GM18520 (cell line): ENCODE results near the gene ARHGEF38.
"Not testable (repeated sequence)": the region's sequence is repeated elsewhere in the genome, so short reads cannot be mapped to it uniquely, and the experiment has no call there.

Source experiments
- ATAC-seq: cut with Tn5 transposase; IDR thresholded peaks from one replicate; pipeline ENCODE4 v1.9.1; 2021; ENCODE audit not compliant: unreplicated experiment

The ARHGEF38 gene

DNA sequence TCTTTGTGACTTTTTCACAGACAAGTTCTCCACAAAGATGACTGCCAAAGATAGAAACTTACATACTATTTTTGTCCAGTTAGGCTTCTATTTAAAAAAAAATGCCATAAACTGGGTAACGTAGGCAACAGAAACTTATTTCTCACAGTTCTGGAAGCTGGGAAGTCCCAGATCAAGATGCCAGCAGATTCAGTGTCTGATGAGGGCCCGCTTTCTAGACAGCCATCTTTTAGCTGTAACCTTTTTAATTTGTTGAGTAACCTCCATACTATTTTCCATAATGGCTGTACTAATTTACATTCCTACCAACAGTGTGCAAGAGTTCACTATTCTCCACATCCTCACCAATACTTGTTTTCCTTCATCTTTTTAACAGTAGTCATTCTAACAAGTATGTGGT, 55.5 kb downstream of the ARHGEF38 start:
- ATAC-seq, result no peak

GRCh38 chr4:105609819-105610218, 57.4 kb downstream of the ARHGEF38 start:
- not testable (repeated sequence) for ATAC-seq

DNA sequence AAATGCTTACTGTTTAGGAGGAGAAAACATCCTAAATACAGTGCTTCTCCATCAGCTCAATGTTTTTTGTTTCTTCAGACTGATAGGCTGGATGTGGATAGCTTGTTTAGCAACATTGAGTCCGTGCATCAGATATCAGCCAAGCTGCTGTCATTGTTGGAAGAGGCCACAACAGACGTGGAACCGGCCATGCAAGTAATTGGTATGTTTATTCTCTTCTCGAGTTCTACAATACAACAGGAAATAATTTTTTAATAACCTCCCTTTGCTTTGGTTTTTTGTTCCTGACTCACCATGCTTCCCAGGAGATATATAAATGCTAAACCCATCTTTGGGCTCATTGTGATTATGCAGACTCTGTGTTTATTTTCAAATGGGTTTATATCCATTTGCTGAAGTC, 60.9 kb downstream of the ARHGEF38 start:
- ATAC-seq, result no peak

GRCh38 chr4:105619188-105619931, 66.9 kb downstream of the ARHGEF38 start:
- no peak for ATAC-seq

GRCh38 chr4:105620640-105621323, 68.4 kb downstream of the ARHGEF38 start:
- ATAC-seq, result peak; percentile 58

DNA sequence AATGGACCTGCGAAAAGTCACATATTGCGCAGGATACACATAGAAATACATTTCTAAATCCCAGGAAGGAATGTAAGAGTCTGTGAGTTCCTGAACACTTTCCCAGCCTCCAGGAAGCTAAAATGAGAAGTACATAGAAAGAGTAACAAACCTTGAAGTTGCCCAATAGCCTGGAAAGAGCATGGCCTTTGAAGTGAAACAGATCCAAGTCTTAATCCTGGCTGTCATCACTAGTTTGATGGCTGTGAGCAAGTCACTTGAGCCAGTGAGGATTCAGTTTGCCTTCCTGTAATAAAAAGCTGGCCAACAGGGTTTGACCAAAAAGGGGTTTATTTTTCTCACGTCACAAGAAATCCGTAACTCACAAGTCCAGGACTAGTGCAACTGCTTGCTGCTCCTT, 69.8 kb downstream of the ARHGEF38 start:
- ATAC-seq, result no peak

GRCh38 chr4:105623099-105623498, 70.7 kb downstream of the ARHGEF38 start:
- no peak for ATAC-seq

DNA sequence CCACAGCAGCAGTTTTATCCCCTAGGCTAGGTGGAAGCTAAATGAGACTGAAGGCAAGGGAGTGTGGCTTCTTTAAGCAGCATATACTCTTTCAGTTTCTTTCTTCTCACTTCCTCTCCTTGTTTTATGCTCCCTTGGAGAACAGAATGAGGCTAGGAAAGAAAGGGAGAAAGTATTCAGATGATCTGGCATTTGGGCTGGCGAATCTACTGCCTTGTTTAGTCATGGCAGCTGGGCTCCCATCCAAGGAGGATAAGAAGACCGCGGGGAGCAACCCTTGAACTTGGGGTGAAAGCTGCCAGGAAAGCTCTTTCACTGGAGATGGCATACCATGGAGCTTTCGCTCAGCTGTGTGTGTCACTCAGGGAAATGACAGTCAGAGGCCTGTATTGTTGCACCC, 72.1 kb downstream of the ARHGEF38 start:
- ATAC-seq, result no peak

GRCh38 chr4:105625214-105625613, 72.8 kb downstream of the ARHGEF38 start:
- ATAC-seq, result no peak

DNA sequence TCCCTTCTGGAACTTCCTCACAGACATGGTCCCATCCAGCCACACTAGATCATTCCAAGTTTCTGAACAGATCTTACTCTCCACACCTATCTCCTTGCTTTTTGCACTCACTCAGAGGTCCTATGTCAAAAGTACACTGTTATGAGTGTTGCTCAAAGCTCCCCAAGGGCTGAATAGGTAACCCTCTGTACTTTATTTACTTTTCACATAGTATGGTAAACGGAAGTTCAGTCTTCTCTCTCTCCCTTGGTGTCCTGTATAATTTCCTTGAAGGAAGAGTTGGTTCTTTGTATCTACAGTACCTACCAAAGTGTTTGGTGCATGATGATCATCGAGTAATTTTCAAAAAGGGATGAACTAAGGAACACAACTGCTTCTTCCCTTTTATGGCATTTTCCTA, 74.4 kb downstream of the ARHGEF38 start:
- no peak for ATAC-seq

DNA sequence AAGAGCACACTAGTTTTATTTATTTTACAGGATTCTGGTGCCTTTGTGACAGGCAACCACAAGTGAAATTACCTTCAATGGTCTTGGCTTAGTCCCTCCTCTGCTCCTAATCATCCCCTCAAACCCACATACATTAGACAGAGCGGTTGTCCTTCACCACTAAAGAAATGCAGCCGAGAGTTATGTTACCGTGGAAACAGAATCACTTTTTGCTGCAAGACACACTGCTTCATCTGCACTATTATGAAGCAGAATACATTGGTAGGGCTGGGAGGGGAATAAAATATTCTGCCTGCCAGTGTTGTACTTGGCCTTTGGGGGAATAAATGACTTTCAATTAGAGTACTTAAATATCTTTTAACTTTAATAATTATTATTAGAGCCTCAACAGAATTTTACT, 75.2 kb downstream of the ARHGEF38 start:
- ATAC-seq, result no peak

- ATAC-seq, result no peak
These were observed 78.5 kb downstream of the ARHGEF38 start for GRCh38 chr4:105630670-105631655.

DNA sequence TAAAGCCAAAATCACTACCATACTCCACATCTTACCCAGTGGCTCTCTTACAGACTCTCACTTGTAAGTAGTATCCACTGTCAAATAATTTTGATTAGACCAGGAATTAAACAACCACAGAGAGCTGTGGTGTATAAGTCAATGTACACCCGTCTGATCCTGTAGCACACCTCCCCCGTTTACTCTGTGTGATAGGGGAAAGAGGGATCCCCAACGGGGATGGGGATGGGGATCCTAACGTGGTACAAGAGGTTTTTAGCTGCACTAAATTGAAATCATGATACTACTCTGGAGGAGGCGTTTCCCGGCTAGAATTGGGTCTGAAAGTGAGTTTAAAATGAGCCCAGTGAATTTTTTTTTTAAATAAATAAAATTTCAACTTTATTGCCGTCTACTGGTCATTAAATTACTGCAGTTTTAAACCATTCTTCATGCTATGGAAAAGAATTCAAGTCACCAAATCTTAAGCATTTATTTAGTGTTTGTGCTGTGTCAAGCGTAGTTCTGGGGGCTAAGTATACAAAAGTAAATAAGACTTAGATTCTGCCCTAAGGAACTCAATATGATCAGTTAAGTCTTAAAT, 79.5 kb downstream of the ARHGEF38 start:
- ATAC-seq, result no peak

- ATAC-seq, result no peak
These were observed 80.2 kb downstream of the ARHGEF38 start for GRCh38 chr4:105632599-105632998.

DNA sequence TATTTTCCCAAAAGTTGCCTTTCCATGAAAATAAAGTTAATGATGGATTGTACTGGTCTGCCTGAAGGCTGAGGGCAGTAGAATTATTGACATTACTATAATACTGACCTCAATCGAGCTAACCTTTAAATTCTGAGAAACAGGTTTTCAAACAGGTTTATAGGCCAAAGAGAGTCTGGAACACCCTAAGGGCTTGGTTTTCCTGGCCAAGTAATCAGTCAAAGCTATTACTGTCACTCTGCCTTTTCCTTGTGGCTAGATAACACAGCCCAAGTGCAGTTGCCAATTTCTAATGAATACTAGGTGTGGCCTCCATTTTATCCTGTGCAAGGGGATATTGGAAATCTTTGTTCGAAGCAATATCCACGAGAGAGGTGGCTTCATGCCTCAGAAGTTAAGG, 80.8 kb downstream of the ARHGEF38 start:
- ATAC-seq, result no peak

GRCh38 chr4:105634402-105635080, 82.1 kb downstream of the ARHGEF38 start:
- no peak for ATAC-seq

DNA sequence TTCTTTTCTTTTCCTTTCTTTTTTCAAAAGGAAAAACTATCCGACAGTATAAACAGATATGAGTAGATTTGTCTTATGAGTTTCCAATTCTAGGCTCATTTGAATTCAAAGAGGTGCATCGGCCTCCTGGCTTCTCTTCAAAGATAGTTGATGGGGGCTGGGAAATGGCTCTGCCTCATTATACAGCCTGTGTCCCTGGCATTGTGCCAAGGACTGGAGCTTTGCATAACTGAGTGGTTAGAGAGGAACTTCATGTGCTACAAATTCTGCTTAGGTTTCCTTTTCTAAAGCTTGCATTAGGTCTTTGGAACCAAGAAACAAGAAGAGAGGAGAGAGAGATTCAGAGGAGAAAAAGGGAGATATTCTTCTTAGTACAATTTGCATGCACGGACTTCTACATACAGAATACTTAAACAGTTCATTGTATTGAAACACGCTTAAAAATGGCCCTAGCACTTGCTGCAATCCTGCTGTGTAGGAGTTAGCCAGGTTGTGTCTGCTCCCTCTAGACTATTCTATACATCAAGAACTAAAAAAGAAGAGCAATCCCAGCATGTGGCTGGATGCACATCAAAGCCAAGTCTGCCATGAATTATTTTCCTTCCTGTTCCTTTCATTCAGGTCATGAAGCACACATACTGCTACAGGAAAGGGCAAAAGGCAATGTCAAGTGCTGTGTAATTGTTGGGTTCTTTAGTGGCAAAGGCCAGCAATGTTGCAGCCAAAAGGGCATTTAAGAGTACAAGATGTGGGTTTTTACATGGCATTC, 85.2 kb downstream of the ARHGEF38 start:
- ATAC-seq, result peak; percentile 88

DNA sequence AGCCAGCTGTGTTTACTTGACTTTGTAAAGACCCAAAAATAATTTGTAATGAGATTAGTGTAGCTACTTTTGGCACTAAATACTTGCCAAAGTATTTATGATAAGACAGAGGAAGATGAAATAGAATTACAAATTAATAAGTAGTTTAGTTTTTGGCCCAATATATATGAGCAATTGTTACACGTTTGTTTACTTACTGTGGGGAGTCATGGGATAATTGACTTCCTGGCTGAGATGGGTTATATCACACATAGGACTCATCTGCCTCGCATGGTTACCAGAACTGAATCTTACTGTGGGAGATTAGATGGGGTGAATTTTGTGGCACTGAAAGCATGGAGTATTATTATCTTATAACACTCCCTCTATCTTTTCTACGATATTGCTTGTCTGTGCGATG, 89.4 kb downstream of the ARHGEF38 start:
- no peak for ATAC-seq

DNA sequence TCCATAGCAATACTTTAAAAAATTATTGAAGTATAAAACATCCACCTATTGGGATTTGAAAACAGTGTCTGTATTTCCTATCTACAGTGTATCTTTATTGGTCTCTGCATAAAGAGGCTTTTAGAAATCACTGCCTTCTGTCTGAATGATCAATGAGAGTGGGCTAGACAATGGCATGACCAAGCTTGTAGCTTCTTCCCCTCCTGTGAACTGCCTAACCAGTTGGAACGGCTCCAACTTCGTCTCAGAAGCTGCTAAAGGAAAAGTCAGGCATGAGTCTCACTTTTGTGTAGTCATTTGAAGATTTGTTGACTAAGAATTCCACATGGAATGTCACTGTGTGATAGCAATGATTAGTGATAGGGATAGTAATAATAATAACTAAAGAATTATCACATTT, 91.8 kb downstream of the ARHGEF38 start:
- no peak for ATAC-seq

GRCh38 chr4:105645440-105645839, 93.0 kb downstream of the ARHGEF38 start:
- no peak for ATAC-seq
